ENCODE results near the gene HNRNPH2. TPM values are rescaled to one million over a fixed set of nuclear protein-coding genes. Genes with fewer than 3 reads are reported as not detected.

HNRNPH2 gene
- total RNA-seq, 4 donors from 2014 or later, result 33.8 to 58.1 (median 43.3) TPM

GRCh38 chrX:101450085-101450484, 42.1 kb downstream of the HNRNPH2 start:
- Histone ChIP-seq H3K9me3 (no peaks in the 10 kb centered on the region), H3K4me1 (no peaks in the 10 kb centered on the region), H3K36me3 (no peaks in the 10 kb centered on the region), H3K4me3 (no peak overlapping the region), H3K27me3 (no peaks in the 10 kb centered on the region), H3K27ac (no peak overlapping the region)
- TF ChIP-seq POLR2A (IDR thresholded peaks at IDR 0.05) (no peak), CTCF (IDR thresholded peaks at IDR 0.05 in 4 of 5, conservative IDR thresholded peaks at IDR 0.05 in 1 of 5) (no peak)
- in situ Hi-C loops (cut with MboI; ENCODE audit: low sequenced_read_pairs in 4 of 4), result no loop called here
- intact Hi-C loops (cut with DNase I; ENCODE audit: low total_unique reads), result no loop called here
- DNase-seq (no peak), ATAC-seq (no peak)

GRCh38 chrX:101450961-101451360, 42.9 kb downstream of the HNRNPH2 start:
- H3K4me1 ChIP-seq, result no peaks in the 10 kb centered on the region
- TF ChIP-seq POLR2A (IDR thresholded peaks at IDR 0.05), result no peak
- TF ChIP-seq CTCF (IDR thresholded peaks at IDR 0.05 in 4 of 5, conservative IDR thresholded peaks at IDR 0.05 in 1 of 5), result no peak
- H3K9me3 ChIP-seq, result no peaks in the 10 kb centered on the region
- DNase-seq (no peak), ATAC-seq (no peak)
- intact Hi-C loops (cut with DNase I; ENCODE audit: low total_unique reads) (no loop called here), in situ Hi-C loops (cut with MboI; ENCODE audit: low sequenced_read_pairs in 4 of 4) (no loop called here)
- H3K27me3 ChIP-seq, result no peaks in the 10 kb centered on the region
- H3K27ac ChIP-seq, result no peak overlapping the region
- no peak overlapping the region for H3K4me3 ChIP-seq
- no peaks in the 10 kb centered on the region for H3K36me3 ChIP-seq

DNA sequence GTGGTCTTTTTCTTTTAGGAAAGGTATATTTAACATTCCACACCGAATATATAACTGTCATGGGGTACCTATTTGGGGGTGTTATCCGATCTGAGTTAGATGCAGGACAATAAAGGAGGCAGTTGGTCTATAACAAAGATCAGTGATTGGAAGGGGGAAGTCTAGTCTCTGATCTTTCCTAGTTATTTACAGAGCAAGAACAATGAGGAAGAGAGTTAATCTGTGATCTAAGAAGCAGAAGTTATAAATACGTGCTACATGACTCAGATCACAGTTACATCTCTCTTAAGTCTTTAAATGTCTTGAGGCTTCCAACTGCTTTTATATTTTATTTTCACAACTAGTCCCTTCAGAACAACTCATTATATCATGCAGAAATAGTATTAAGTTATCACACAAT, 44.0 kb downstream of the HNRNPH2 start:
- H3K27ac ChIP-seq, result no peak overlapping the region
- in situ Hi-C loops (cut with MboI; ENCODE audit: low sequenced_read_pairs in 4 of 4), result no loop called here
- no peak for ATAC-seq
- H3K36me3 ChIP-seq, result no peaks in the 10 kb centered on the region
- DNase-seq, result no peak
- H3K4me1 ChIP-seq, result no peaks in the 10 kb centered on the region
- no peaks in the 10 kb centered on the region for H3K27me3 ChIP-seq
- H3K9me3 ChIP-seq, result no peaks in the 10 kb centered on the region
- H3K4me3 ChIP-seq, result no peak overlapping the region
- TF ChIP-seq CTCF (IDR thresholded peaks at IDR 0.05 in 4 of 5, conservative IDR thresholded peaks at IDR 0.05 in 1 of 5), result no peak
- TF ChIP-seq POLR2A (IDR thresholded peaks at IDR 0.05), result no peak
- intact Hi-C loops (cut with DNase I; ENCODE audit: low total_unique reads), result no loop called here

GRCh38 chrX:101460669-101461068, 52.6 kb downstream of the HNRNPH2 start:
- DNase-seq (no peak), ATAC-seq (no peak)
- H3K27me3 ChIP-seq, result no peaks in the 10 kb centered on the region
- no peaks in the 10 kb centered on the region for H3K9me3 ChIP-seq
- intact Hi-C loops (cut with DNase I; ENCODE audit: low total_unique reads), result no loop called here
- TF ChIP-seq CTCF (IDR thresholded peaks at IDR 0.05 in 4 of 5, conservative IDR thresholded peaks at IDR 0.05 in 1 of 5) (no peak), POLR2A (IDR thresholded peaks at IDR 0.05) (no peak)
- no peak overlapping the region for H3K27ac ChIP-seq
- in situ Hi-C loops (cut with MboI; ENCODE audit: low sequenced_read_pairs in 4 of 4), result no loop called here
- H3K4me1 ChIP-seq, result no peaks in the 10 kb centered on the region
- no peaks in the 10 kb centered on the region for H3K36me3 ChIP-seq
- no peak overlapping the region for H3K4me3 ChIP-seq

DNA sequence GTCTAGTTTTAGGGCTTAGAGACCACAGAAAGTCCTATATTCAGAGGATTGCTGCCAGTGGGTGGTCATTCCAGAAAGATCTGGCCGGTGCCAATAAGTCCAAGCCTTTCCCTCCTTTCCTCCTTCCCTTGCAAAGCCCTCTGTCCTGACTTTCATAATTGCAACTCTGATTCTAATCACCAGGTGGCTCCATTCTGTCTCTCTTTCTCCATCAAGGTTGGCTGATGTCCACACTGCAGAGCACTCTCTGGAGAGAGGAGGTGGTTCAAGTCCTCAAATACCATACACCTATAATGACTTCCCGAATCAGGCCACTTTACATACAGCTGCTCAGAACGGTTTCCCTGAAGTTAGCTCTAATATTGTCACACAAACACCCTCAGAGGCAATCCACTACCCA, 54.9 kb downstream of the HNRNPH2 start:
- intact Hi-C loops (cut with DNase I; ENCODE audit: low total_unique reads), result no loop called here
- in situ Hi-C loops (cut with MboI; ENCODE audit: low sequenced_read_pairs in 4 of 4), result no loop called here
- Histone ChIP-seq H3K27me3 (no peaks in the 10 kb centered on the region), H3K36me3 (no peaks in the 10 kb centered on the region), H3K4me1 (no peaks in the 10 kb centered on the region), H3K27ac (no peak overlapping the region), H3K9me3 (no peaks in the 10 kb centered on the region), H3K4me3 (no peak overlapping the region)
- DNase-seq (no peak), ATAC-seq (peak in 1 of 2 donors; percentile 68)
- TF ChIP-seq POLR2A (IDR thresholded peaks at IDR 0.05) (no peak), CTCF (IDR thresholded peaks at IDR 0.05 in 4 of 5, conservative IDR thresholded peaks at IDR 0.05 in 1 of 5) (no peak)
